Measurements from ENCODE around the gene ADAMTSL3. TPM values are rescaled to one million over a fixed set of nuclear protein-coding genes. Genes with fewer than 3 reads are reported as not detected.
"Not testable (repeated sequence)": the region's sequence is repeated elsewhere in the genome, so short reads cannot be mapped to it uniquely, and the experiment has no call there.

The ADAMTSL3 gene
- total and polyA plus RNA-seq, 4 donors, result 0.85 to 58.2 (median 7.9) TPM

DNA sequence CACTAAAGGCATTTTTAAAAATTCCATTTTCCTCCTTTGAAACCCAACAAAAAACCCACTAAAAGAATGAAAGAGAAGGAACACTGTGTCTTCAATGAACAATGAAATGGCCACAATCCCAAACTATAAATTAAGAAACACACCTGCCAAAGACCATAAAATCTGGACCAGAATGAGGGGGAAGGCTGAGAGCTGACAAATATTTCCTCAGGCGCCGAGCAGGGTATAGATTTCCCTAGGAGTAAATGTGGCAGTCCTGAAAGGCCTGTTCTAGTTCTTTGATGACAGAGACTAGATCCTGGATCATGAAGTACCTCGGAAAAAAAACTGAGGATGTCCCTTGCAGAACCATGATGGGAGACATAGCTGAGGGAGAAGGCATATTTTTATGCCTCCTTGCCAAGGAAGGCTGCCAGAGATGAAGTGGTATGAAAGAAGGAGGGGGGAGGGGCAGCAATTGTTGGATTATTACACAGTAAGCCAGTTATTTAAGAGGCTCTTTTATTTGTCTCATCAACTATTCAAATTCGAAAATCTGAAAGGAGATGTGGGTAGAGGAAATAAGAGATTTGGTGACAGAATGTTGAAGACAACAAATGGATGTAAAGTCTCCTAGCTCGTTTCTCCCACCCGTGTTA lies 306.4 kb downstream of the ADAMTSL3 start:
- ATAC-seq (ENCODE audit: insufficient read depth, low FRiP score) (no peak), DNase-seq (no peak)
- Histone ChIP-seq H3K4me1 (ENCODE audit: control insufficient read depth in 5 of 5, insufficient read depth in 5 of 5, low read length in 5 of 5) (peaks cover 0 to under 1% (median 0%) of the 10 kb centered on the region in 5 donors), H3K27ac (ENCODE audit: low read depth in 1 of 2, low read length in 1 of 2) (no peak overlapping the region), H3K4me3 (no peak overlapping the region), H3K27me3 (ENCODE audit: control insufficient read depth in 3 of 3, insufficient read depth in 3 of 3, low read length in 2 of 3) (no peaks in the 10 kb centered on the region), H3K9ac (ENCODE audit: insufficient read depth in 1 of 2, low read length in 2 of 2) (no peak overlapping the region), H3K9me3 (ENCODE audit: control insufficient read depth in 4 of 4, insufficient read depth in 3 of 4, low read length in 3 of 4) (peaks cover 0 to 7% (median 0%) of the 10 kb centered on the region in 4 donors), H3K36me3 (ENCODE audit: control insufficient read depth in 4 of 4, insufficient read depth in 4 of 4, low read length in 4 of 4) (peaks cover 0 to 4% (median 0%) of the 10 kb centered on the region in 4 donors)
- TF ChIP-seq, protein P1, sequence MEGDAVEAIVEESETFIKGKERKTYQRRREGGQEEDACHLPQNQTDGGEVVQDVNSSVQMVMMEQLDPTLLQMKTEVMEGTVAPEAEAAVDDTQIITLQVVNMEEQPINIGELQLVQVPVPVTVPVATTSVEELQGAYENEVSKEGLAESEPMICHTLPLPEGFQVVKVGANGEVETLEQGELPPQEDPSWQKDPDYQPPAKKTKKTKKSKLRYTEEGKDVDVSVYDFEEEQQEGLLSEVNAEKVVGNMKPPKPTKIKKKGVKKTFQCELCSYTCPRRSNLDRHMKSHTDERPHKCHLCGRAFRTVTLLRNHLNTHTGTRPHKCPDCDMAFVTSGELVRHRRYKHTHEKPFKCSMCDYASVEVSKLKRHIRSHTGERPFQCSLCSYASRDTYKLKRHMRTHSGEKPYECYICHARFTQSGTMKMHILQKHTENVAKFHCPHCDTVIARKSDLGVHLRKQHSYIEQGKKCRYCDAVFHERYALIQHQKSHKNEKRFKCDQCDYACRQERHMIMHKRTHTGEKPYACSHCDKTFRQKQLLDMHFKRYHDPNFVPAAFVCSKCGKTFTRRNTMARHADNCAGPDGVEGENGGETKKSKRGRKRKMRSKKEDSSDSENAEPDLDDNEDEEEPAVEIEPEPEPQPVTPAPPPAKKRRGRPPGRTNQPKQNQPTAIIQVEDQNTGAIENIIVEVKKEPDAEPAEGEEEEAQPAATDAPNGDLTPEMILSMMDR (IDR thresholded peaks at IDR 0.05; ENCODE audit: control extremely low read depth, extremely low read depth), result no peak
- 78 to 80% methylated on average over 6 of the region's 6 CpGs for WGBS, 2 donors

DNA sequence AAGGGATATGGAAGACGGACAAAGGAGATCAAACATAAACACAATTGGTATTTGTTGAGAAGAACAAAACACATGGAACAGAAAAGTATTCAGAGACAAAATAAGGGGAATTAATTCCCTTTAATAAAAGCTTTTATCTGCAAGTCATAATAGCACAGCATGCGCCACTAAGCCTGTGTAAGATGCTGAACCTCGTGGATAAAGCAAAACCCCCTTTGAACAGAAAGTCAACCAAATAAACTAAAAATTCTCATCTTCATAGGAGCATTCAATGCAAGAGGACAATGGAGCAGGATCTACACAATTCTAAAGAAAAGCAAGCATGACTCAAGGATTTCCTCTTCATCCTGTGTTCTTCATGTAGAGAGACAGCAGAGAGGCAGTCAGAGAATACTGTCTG lies 307.4 kb downstream of the ADAMTSL3 start:
- DNase-seq (no peak), ATAC-seq (ENCODE audit: insufficient read depth, low FRiP score) (no peak)
- no peak overlapping the region for H3K9ac ChIP-seq (ENCODE audit: insufficient read depth in 1 of 2, low read length in 2 of 2)
- peaks cover 0 to 7% (median 0%) of the 10 kb centered on the region in 4 donors for H3K9me3 ChIP-seq (ENCODE audit: control insufficient read depth in 4 of 4, insufficient read depth in 3 of 4, low read length in 3 of 4)
- no peak overlapping the region for H3K4me3 ChIP-seq
- TF ChIP-seq, protein P1 (IDR thresholded peaks at IDR 0.05; ENCODE audit: control extremely low read depth, extremely low read depth), result no peak
- WGBS, 2 donors, result 90 to 91% methylated on average over 3 of the region's 3 CpGs
- no peaks in the 10 kb centered on the region for H3K4me1 ChIP-seq (ENCODE audit: control insufficient read depth in 5 of 5, insufficient read depth in 5 of 5, low read length in 5 of 5)
- H3K36me3 ChIP-seq (ENCODE audit: control insufficient read depth in 4 of 4, insufficient read depth in 4 of 4, low read length in 4 of 4), result peaks cover 0 to 4% (median 0%) of the 10 kb centered on the region in 4 donors
- H3K27me3 ChIP-seq (ENCODE audit: control insufficient read depth in 3 of 3, insufficient read depth in 3 of 3, low read length in 2 of 3), result no peaks in the 10 kb centered on the region
- no peak overlapping the region for H3K27ac ChIP-seq (ENCODE audit: low read depth in 1 of 2, low read length in 1 of 2)

DNA sequence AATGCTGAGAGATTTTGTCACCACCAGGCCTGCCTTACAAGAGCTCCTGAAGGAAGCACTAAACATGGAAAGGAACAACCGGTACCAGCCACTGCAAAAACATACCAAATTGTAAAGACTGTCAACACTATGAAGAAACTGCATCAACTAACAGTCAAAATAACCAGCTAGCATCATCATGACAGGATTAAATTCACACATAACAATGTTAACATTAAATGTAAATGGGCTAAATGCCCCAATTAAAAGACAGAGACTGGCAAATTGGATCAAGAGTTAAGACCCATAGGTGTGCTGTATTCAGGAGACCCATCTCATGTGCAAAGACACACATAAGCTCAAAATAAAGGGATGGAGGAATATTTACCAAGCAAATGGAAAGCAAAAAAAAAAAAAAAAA lies 311.0 kb downstream of the ADAMTSL3 start:
- not testable (repeated sequence) for H3K9me3 ChIP-seq (ENCODE audit: control insufficient read depth in 4 of 4, insufficient read depth in 3 of 4, low read length in 3 of 4); H3K4me1 ChIP-seq (ENCODE audit: control insufficient read depth in 5 of 5, insufficient read depth in 5 of 5, low read length in 5 of 5); H3K27me3 ChIP-seq (ENCODE audit: control insufficient read depth in 3 of 3, insufficient read depth in 3 of 3, low read length in 2 of 3); H3K4me3 ChIP-seq; H3K36me3 ChIP-seq (ENCODE audit: control insufficient read depth in 4 of 4, insufficient read depth in 4 of 4, low read length in 4 of 4); DNase-seq; ATAC-seq (ENCODE audit: insufficient read depth, low FRiP score); H3K9ac ChIP-seq (ENCODE audit: insufficient read depth in 1 of 2, low read length in 2 of 2); H3K27ac ChIP-seq (ENCODE audit: low read depth in 1 of 2, low read length in 1 of 2)
- WGBS, 2 donors, result 93 to 100% methylated on average over 1 of the region's 1 CpG

DNA sequence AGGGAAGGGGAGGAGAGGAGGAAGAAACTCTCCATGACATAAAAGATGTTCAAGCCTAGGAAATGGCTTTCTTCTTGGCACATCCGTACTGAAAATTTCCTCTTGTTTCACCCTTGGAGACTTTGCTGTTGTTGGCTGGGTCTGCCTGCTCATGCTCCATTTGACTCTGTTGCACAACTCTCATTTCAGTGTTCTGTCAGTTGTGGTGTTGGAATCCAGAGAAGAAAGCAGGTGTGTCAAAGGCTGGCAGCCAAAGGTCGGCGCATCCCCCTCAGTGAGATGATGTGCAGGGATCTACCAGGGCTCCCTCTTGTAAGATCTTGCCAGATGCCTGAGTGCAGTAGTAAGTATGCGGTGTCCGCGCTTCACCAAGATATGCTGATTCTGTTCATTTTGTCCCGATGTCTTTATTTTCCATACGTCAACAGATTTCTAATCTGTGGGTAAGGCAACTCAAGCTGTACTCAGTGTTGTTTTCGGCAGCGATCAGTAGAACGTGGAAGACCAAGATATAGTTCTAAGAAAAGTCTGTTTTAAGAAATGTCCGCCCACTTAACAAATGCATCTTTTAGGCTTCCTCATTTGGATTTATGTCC lies 316.5 kb downstream of the ADAMTSL3 start:
- no peak for ATAC-seq (ENCODE audit: insufficient read depth, low FRiP score)

More for the DNA sequence above, 316.5 kb downstream of the ADAMTSL3 start:
- H3K9ac ChIP-seq (ENCODE audit: insufficient read depth in 1 of 2, low read length in 2 of 2), result no peak overlapping the region
- no peaks in the 10 kb centered on the region for H3K4me1 ChIP-seq (ENCODE audit: control insufficient read depth in 5 of 5, insufficient read depth in 5 of 5, low read length in 5 of 5)
- H3K27ac ChIP-seq (ENCODE audit: low read depth in 1 of 2, low read length in 1 of 2), result no peak overlapping the region
- 94 to 95% methylated on average over 12 of the region's 12 CpGs for WGBS, 2 donors
- TF ChIP-seq, protein P1 (IDR thresholded peaks at IDR 0.05; ENCODE audit: control extremely low read depth, extremely low read depth), result no peak
- DNase-seq, result no peak
- H3K9me3 ChIP-seq (ENCODE audit: control insufficient read depth in 4 of 4, insufficient read depth in 3 of 4, low read length in 3 of 4), result no peaks in the 10 kb centered on the region
- no peaks in the 10 kb centered on the region for H3K27me3 ChIP-seq (ENCODE audit: control insufficient read depth in 3 of 3, insufficient read depth in 3 of 3, low read length in 2 of 3)
- H3K4me3 ChIP-seq, result no peak overlapping the region
- H3K36me3 ChIP-seq (ENCODE audit: control insufficient read depth in 4 of 4, insufficient read depth in 4 of 4, low read length in 4 of 4), result no peaks in the 10 kb centered on the region

Data from lung (tissue), 12 donors.